Activated CD4-positive, alpha-beta T cell treated with anti-CD3 and anti-CD28 coated beads, Interleukin-2, amount 10 ng/mL, durations not matched to agents 7 days and 5 days (primary cell): Measurements from ENCODE around the gene AP4M1. TPM values are rescaled to one million over a fixed set of nuclear protein-coding genes. Genes with fewer than 3 reads are reported as not detected.
A peak's percentile ranks its signal among the peaks of the same experiment; 100 is the strongest.

Experiments used
- CTCF ChIA-PET: fragments of 350-600 bp; sonication (Branson Sonifier 250); formaldehyde crosslinking; loops from one replicate; lab custom pipeline; 2021; ENCODE audit warnings: antibody characterized with exemption; lab: Charles Lee
- POLR2A ChIA-PET: fragments of 350-600 bp; sonication (Branson Sonifier 250); formaldehyde crosslinking; loops from one replicate; lab custom pipeline; 2021; ENCODE audit warnings: antibody characterized with exemption; lab: Charles Lee
- DNase-seq: peaks from one replicate; pipeline ENCODE4 v3.0.0-alpha.2; 2020
- H3K27ac Mint-ChIP-seq: one replicate; pipeline ENCODE4 v1.8.0; 2021; ENCODE audit warnings: mild to moderate bottlenecking, moderate library complexity, mixed read lengths
- H3K27me3 Mint-ChIP-seq: one replicate; pipeline ENCODE4 v1.8.0; 2021; ENCODE audit warnings: mixed read lengths
- H3K36me3 Mint-ChIP-seq: one replicate; pipeline ENCODE4 v1.8.0; 2021; ENCODE audit warnings: low read depth, mixed read lengths
- H3K4me1 Mint-ChIP-seq: one replicate; pipeline ENCODE4 v1.8.0; 2021; ENCODE audit warnings: mixed read lengths
- H3K4me3 Mint-ChIP-seq: one replicate; pipeline ENCODE4 v1.8.0; 2021; ENCODE audit warnings: mild to moderate bottlenecking, moderate library complexity, mixed read lengths
- H3K9me3 Mint-ChIP-seq: one replicate; pipeline ENCODE4 v1.8.0; 2021; ENCODE audit warnings: mixed read lengths
- total RNA-seq, 2 experiments: library from RNA; stranded (reverse); gene quantifications; one replicate each; pipeline ENCODE4 v1.2.3, GENCODE V29; 2021

Gene AP4M1
- total RNA-seq, 2 experiments from 2014 or later, result 13.1 to 14.1 TPM

GRCh38 chr7:100071018-100071723, 30.3 kb upstream of the AP4M1 start:
- H3K9me3 Mint-ChIP-seq, result peaks cover 43% of the 10 kb centered on the region
- CTCF ChIA-PET, result interaction anchor here (0.9 to 1.4 kb wide), 3 partner anchors 13 to 31 kb away, joined by 4 read pairs; partner anchors contain the start of gene AP4M1
- H3K36me3 Mint-ChIP-seq, result peaks cover 77% of the 10 kb centered on the region
- H3K4me1 Mint-ChIP-seq, result no peaks in the 10 kb centered on the region
- no peak for DNase-seq
- H3K27ac Mint-ChIP-seq, result no peak overlapping the region
- H3K4me3 Mint-ChIP-seq, result no peak overlapping the region
- no peaks in the 10 kb centered on the region for H3K27me3 Mint-ChIP-seq
- POLR2A ChIA-PET, result no interaction called here

DNA sequence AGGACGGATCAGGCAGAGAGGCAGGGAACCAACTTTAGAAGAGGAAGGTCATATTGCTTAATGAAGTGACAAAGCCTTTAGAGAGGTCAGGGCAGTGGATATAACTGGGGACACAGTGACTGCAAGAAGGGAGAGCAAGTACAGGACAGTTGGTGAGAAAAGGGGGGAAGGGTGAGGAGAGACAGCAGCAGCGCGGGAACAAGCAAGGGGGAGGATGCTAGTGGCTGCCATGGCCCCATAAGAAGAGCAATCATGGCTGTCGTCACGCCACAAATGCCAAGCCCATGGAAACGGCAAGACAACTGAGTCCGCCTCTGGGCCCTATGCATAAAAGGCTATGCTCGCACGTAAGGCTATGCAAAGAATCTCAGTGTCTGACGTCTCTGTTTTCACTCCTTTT, 29.0 kb upstream of the AP4M1 start:
- H3K36me3 Mint-ChIP-seq, result peaks cover 83% of the 10 kb centered on the region
- no peak for DNase-seq
- ChIA-PET POLR2A (no interaction called here), CTCF (interaction anchor here (1.7 kb wide), 1 partner anchor 8 kb away, joined by 4 read pairs; no protein-coding TSS in a partner anchor)
- no peak overlapping the region for H3K4me3 Mint-ChIP-seq
- no peaks in the 10 kb centered on the region for H3K4me1 Mint-ChIP-seq
- H3K27ac Mint-ChIP-seq, result no peak overlapping the region
- peaks cover 45% of the 10 kb centered on the region for H3K9me3 Mint-ChIP-seq
- H3K27me3 Mint-ChIP-seq, result no peaks in the 10 kb centered on the region

GRCh38 chr7:100074841-100075240, 26.6 kb upstream of the AP4M1 start:
- Mint-ChIP-seq H3K27ac (no peak overlapping the region), H3K27me3 (no peaks in the 10 kb centered on the region), H3K9me3 (peaks cover 41% of the 10 kb centered on the region), H3K4me1 (peaks cover 8% of the 10 kb centered on the region), H3K4me3 (no peak overlapping the region), H3K36me3 (peaks cover 78% of the 10 kb centered on the region)
- DNase-seq, result no peak
- ChIA-PET CTCF (interaction anchor here (0.6 kb wide), 1 partner anchor 28 kb away, joined by 5 read pairs; no protein-coding TSS in a partner anchor), POLR2A (no interaction called here)

DNA sequence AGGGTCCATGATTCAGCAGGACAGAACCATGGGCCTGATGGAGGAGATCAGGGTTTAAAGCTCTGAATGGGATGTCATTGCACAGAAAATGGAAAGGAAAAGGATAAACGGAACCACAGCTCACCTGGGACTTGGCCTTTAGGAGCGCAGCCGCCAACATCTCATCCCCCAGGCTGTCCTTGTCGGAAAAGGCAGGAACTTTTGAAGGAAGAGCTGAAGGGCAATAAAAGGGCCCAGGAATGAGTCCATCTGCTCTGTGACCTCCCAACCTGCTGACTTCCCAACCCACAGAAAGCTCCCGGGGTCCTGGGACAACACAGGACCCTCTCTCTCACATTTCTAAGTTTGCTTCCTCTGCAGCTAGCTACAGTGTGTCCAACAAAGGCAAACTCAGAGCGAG, 26.0 kb upstream of the AP4M1 start:
- Mint-ChIP-seq H3K9me3 (peaks cover 37% of the 10 kb centered on the region), H3K27ac (no peak overlapping the region), H3K4me3 (no peak overlapping the region), H3K36me3 (peaks cover 72% of the 10 kb centered on the region), H3K4me1 (peaks cover 12% of the 10 kb centered on the region), H3K27me3 (no peaks in the 10 kb centered on the region)
- ChIA-PET CTCF (interaction anchor here (0.6 to 0.9 kb wide), 6 partner anchors 8 to 600 kb away, joined by 3 to 6 read pairs (median 4); no protein-coding TSS in a partner anchor), POLR2A (no interaction called here)
- no peak for DNase-seq

DNA sequence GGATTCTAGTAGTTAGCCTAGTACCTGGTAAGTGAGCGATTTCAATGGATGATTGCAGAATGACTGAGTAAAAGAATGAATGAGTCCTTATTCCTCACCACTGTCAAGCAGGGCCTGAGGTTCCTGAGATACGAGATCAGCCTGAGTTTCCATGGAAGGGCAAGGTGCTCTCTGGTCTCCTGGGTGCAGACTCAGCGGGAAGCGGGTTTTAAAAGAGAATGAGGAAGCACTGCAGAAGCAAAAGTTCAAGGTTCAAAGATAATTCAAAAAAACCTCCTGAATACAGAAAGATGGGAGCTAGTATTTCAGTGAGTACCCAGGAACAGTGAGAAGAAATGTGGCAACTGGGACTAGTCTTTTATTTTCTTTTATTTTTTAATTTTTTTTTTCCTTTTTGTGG, 24.2 kb upstream of the AP4M1 start:
- ChIA-PET CTCF (no interaction called here), POLR2A (no interaction called here)
- Mint-ChIP-seq H3K4me1 (peaks cover 23% of the 10 kb centered on the region), H3K27me3 (no peaks in the 10 kb centered on the region), H3K4me3 (no peak overlapping the region), H3K27ac (no peak overlapping the region), H3K9me3 (peaks cover 19% of the 10 kb centered on the region), H3K36me3 (peaks cover 59% of the 10 kb centered on the region)
- no peak for DNase-seq

- no peak overlapping the region for H3K27ac Mint-ChIP-seq
- ChIA-PET POLR2A (no interaction called here), CTCF (interaction anchor here (0.6 to 1.2 kb wide), 3 partner anchors 44 to 702 kb away, joined by 3 to 5 read pairs (median 4); no protein-coding TSS in a partner anchor)
- H3K27me3 Mint-ChIP-seq, result no peaks in the 10 kb centered on the region
- peaks cover 31% of the 10 kb centered on the region for H3K4me1 Mint-ChIP-seq
- DNase-seq, result no peak
- peak overlapping the region; percentile 17 for H3K4me3 Mint-ChIP-seq
- peaks cover 9% of the 10 kb centered on the region for H3K9me3 Mint-ChIP-seq
- H3K36me3 Mint-ChIP-seq, result peaks cover 41% of the 10 kb centered on the region
These were observed 22.4 kb upstream of the AP4M1 start for GRCh38 chr7:100079024-100079560.

DNA sequence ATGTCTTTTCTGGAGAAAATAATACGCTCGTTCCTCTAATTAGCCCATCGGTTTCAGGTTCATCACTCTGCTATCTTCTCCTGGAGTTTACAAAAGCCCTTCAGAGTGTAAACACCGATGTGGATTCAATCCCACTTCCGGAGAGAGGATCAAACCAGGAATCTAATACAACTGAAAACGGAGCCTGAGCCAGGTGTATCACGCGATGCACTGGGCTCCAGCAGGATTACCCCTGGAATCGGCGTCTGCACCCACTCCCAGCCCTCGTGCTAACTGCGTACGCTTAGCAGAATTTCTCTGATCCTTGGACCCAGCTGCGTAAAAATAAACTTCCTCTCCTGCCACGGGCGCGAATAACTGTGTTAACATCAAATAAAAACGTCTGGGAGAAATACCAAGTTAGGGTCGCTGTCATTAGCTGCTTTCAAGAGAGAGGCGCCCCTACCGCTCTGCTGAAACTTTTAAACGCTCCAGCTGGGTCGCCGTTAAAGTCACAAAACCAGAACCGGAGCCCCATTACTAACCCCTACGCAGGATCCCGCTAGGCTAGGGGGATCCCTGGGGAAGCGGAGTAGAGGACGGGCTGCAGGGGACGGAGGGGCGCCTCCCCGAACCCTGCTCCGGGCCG, 20.4 kb upstream of the AP4M1 start:
- H3K9me3 Mint-ChIP-seq, result peaks cover 2% of the 10 kb centered on the region
- no peak for DNase-seq
- CTCF ChIA-PET, result interaction anchor here (0.6 to 0.8 kb wide), 4 partner anchors 9 to 592 kb away, joined by 3 to 4 read pairs (median 3); no protein-coding TSS in a partner anchor
- peak overlapping the region; percentile 80 for H3K4me3 Mint-ChIP-seq
- H3K36me3 Mint-ChIP-seq, result peaks cover 22% of the 10 kb centered on the region
- POLR2A ChIA-PET, result no interaction called here
- H3K27me3 Mint-ChIP-seq, result peaks cover 3% of the 10 kb centered on the region
- H3K27ac Mint-ChIP-seq, result peak overlapping the region; percentile 83
- peaks cover 33% of the 10 kb centered on the region for H3K4me1 Mint-ChIP-seq

DNA sequence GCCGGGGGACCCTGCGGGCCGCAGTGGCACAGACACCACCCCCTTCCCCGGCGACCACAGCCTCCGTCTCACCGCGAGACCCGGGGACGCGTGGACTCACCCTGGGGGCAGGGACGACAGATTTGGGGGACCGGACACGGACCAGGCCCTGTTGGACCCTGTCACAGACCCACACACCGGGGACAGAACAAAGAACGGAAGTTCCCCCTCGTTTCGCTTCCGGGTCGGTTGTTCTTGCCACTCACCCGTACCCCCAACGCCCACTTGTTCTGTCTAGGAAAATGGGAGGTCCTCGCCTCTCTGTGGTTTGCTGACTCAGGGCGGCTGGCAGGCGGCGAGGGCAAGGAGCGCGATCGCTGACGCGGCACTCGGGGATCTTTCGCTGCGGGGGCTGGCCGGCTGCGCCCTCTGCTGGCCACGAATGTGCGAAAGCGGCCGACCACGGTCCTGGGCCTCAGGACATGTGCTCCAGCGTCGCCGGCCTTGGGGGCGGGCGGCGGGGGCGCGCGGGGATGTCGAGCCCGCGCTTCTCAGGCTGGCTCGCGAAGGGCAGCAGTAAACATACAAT, 19.8 kb upstream of the AP4M1 start, which contains the start of gene ZNF3:
ZNF3 (minus strand) TSS at position 189 of the 568 bp plus-strand sequence. CDS start 4,366 bp downstream, outside the sequence.
- Mint-ChIP-seq H3K4me1 (peaks cover 34% of the 10 kb centered on the region), H3K9me3 (peaks cover 2% of the 10 kb centered on the region), H3K27ac (peak within 1 kb of the TSS; percentile 89), H3K4me3 (peak within 1 kb of the TSS; percentile 80), H3K36me3 (peaks cover 16% of the 10 kb centered on the region), H3K27me3 (peaks cover 3% of the 10 kb centered on the region)
- peak; percentile 98 for DNase-seq
- POLR2A ChIA-PET, result no interaction called here
- CTCF ChIA-PET, result interaction anchor here (0.8 to 1.2 kb wide), 10 partner anchors 9 to 175 kb away, joined by 3 to 7 read pairs (median 4); partner anchors contain the start of genes AP4M1, MBLAC1 and MCM7

GRCh38 chr7:100082978-100083377, 18.5 kb upstream of the AP4M1 start:
- peaks cover 3% of the 10 kb centered on the region for H3K27me3 Mint-ChIP-seq
- H3K4me1 Mint-ChIP-seq, result peaks cover 40% of the 10 kb centered on the region
- no peaks in the 10 kb centered on the region for H3K9me3 Mint-ChIP-seq
- H3K36me3 Mint-ChIP-seq, result peaks cover 9% of the 10 kb centered on the region
- CTCF ChIA-PET, result interaction anchor here (0.6 to 1.4 kb wide), 15 partner anchors 8 to 1591 kb away, joined by 3 to 7 read pairs (median 4); partner anchors contain the start of genes AP4M1, MBLAC1 and MCM7
- peak overlapping the region; percentile 89 for H3K27ac Mint-ChIP-seq
- POLR2A ChIA-PET, result no interaction called here
- no peak for DNase-seq
- H3K4me3 Mint-ChIP-seq, result peak overlapping the region; percentile 80

GRCh38 chr7:100085515-100085914, 15.9 kb upstream of the AP4M1 start:
- peak overlapping the region; percentile 50 for H3K27ac Mint-ChIP-seq
- ChIA-PET CTCF (interaction anchor here (0.8 to 1.5 kb wide), 2 partner anchors 41 to 45 kb away, joined by 3 to 4 read pairs; partner anchors contain the start of gene MBLAC1), POLR2A (no interaction called here)
- H3K9me3 Mint-ChIP-seq, result no peaks in the 10 kb centered on the region
- no peak for DNase-seq
- H3K4me3 Mint-ChIP-seq, result no peak overlapping the region
- peaks cover 48% of the 10 kb centered on the region for H3K4me1 Mint-ChIP-seq
- H3K27me3 Mint-ChIP-seq, result peaks cover 3% of the 10 kb centered on the region
- peaks cover 15% of the 10 kb centered on the region for H3K36me3 Mint-ChIP-seq

DNA sequence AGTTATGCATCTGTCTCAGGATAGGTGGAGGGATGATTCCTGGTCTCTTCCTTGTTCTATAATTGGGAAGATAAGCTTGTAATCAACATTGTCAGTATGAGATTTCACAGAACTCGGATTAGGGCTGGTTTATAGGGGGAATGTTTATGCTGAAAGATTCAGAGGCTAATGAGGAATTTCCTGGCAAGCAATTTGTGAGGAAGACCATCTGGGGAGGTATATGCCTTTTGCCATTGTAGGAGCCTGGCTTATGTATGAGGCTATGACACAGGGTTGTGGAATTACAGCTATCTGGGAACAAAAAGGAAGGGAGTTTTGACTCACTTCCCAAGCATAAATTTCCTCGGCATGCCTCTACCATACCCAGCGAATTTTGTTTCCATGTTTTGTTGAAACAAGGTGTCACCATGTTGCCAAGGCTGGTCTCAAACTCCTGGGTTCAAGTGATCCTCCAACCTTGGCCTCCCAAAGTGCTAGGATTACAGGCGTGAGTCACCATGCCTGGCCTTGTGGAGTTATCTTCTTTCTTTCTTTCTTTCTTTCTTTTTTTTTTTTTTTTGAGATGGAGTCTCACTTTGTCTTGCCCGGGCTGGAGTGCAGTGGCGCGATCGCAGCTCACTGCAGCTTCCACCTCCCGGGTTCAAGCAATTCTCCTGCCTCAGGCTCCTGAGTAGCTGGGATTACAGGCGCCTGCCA, 14.2 kb upstream of the AP4M1 start:
- Mint-ChIP-seq H3K4me3 (peak overlapping the region; percentile 2), H3K27me3 (peaks cover 3% of the 10 kb centered on the region), H3K27ac (no peak overlapping the region), H3K9me3 (no peaks in the 10 kb centered on the region), H3K4me1 (peaks cover 50% of the 10 kb centered on the region), H3K36me3 (peaks cover 27% of the 10 kb centered on the region)
- POLR2A ChIA-PET, result no interaction called here
- no peak for DNase-seq
- CTCF ChIA-PET, result interaction anchor here (1.2 to 1.7 kb wide), 2 partner anchors 8 to 13 kb away, joined by 3 read pairs; no protein-coding TSS in a partner anchor
